Stimulated activated CD4-positive, alpha-beta T cell treated with anti-CD3 and anti-CD28 coated beads, Interleukin-12 subunit alpha, Interleukin-12 subunit beta, amount 100 ng/mL, for 4 hours (primary cell): ENCODE data around the gene CD248.
"Not testable (repeated sequence)": the region's sequence is repeated elsewhere in the genome, so short reads cannot be mapped to it uniquely, and the experiment has no call there.

ENCODE experiments used
- DNase-seq: peaks from one replicate; pipeline ENCODE4 v3.0.0-alpha.2; 2020

Gene CD248

DNA sequence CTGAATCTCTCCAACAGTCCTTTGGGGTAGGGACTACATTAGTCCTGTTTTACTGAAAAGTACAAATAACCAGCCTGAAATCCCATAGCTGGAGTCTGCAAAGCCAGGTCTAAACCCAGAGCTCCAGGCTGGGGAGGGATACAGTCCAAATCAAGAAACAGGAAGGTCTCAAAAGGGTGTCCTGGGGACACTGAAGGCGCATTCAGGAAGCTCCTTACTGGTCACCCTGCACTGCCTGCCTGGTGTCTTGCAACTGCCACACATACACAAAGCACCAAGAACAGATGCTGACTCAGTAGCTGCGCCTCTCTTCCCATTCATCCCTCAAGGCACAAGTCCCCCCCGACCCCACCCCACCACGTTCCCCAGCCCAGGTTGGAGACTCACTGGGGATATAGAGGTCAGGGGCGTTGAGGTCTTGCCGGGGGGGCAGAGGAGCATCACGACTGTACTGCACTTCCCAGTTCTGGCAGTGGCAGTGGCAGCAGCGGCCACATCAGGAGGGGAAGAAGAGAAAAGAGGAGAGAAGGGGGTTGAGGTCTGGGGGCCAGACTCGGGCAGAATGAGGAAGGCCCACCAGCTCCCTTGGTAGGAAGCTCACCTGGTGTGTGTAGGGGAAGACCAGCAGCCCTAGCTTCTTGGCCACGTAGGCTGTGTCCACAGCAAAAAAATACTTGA is 29.5 kb downstream of the CD248 start:
- DNase-seq: no peak

DNA sequence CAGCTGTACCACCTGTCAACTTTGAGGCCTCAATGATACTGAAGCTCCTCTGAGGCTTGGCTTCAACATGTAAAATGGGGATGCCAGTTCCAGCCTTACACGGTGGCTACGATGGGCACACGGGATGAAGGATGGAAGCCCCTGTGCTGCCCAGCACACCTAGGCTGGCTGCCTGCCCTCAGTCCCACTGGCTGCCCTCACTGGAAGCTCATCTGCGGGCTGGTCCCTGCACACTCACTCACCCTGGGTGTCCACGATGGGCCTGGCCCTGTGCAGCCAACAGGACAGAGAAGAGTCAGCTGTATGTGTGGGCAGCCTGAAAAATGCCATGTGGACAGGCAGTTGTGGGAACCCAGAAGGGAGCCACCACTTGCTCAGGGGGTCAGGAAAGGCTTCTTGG is 30.1 kb downstream of the CD248 start:
- no peak for DNase-seq

DNA sequence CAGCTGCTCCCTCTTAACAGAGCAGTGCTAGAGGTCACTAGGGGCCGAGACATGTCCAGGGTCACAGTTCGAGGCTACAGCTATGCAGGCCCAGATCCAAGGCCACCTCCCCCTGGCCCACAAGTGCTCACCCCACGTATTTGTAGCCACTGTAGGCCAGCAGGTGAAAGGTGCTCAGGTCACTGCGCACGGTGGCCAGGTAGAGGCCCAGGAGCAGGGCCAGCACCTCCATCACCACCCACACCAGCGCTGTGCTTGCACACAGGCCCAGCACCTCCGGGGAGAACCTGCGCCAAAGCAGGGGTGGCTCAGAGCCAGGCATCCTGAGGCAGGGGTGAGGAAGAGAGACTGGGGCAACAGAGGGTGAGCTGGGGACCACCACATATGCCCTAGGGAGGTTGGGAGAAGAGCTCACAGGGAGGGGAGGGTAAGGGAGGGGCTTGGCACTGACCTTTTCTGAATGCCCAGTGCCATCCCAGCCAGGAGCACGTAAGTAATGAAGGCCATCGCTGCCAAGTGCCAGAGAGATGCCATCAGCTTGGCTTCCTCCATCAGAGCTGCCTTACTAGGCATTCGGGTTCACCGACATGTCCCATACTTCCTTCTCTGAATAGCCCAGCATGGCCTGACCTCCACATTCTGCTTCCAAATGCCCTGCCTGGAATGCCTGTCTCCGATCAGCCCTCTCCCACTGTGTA is 31.4 kb downstream of the CD248 start:
- DNase-seq: no peak

DNA sequence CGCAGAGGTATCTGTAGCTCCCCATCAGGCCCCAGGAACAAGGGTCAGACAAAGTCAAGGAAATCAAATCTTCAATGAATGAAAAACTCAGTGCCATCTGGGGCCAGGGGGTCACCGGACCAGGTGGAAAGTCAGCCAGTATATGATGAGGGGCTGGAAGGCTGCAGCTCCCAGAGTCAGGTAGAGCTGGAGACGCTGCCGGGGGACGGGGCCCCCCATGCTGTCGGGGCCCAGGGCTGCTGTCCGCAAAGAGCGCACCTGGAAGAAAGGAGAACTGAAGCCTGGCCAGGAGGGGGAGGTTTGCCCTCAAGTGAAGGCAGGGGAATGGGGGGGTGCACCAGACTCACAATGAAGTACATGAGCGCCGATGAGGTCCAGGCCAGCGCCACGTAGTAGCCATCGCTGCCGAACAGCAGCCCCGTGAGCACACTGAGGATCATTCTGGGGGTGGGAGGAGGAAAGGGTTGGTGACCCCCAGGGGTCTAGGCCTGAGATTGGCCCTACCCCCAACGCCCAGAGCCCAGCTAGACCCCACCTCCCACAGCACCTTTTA is 32.2 kb downstream of the CD248 start:
- no peak for DNase-seq

DNA sequence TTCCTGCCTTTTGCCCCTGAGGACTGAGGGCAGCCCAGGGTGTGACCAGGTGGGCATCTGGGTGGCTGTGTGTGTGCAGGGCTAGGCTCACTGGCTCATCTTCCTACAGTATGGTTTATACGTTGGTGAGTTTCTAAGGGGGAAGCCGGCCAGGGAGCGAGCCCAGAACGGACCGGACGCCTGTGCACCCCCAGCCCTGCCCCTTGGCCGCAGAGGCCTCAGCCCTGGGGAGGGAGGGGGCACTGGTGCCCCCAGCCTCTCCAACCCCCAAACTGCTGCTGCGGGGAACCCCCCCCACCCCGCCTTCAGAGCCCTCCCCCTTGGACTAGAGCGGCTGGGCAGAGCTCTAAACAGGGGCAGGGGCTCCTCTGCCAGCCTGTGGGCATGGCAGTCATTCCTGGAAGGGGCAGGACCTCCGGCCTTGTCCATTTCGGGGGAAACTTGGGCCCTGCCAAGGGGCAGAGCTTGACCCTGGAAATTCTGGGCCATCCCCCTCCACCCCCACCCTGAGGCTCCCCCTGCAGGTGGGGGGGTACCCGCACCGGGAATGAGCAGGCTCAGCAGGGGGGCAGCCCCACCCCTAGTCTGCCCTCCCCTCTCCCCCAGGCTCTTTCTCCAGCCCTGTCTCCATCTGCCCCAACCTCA is 33.3 kb downstream of the CD248 start:
- DNase-seq: no peak

DNA sequence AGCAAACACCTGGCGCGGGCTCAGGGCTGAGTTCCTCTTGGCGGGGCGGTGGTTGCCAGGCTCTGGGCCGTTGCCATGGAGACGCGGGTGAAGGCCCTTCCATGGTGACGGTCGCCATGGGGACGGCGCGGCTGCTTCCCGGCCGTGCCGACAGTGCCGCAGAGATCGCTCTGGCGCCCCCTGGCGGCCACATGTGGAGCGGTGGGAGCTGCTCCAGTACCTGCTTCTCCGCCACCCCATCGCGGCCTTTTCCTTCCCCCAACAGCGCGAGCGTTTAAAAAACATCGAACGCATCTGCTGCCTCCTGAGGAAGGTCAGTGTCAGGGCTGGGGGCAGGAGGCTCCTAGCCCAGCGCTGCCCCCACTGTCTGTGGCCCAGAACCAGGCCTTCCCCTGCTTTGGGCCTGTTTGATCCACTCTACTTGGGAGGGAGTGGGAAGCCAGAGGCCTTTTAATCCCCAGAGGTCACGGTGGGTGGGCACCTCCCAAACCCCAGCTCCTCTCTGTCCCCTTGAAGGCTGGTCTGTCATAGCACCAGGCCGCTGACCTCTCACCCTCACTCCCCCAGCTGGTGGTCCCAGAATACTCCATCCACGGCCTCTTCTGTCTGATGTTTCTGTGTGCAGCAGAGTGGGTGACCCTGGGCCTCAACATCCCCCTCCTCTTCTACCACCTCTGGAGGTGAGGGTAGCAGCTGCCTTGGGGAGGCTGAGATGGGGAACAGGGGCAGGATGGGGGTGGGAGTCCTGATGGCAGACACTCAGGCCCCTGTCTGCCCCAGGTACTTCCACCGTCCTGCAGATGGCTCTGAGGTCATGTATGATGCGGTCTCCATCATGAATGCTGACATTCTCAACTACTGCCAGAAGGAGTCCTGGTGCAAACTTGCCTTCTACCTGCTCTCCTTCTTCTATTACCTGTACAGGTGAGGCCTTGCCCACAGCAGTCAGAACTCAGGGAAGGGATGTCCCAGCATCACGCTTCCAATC is 34.1 kb downstream of the CD248 start:
- DNase-seq: peak; percentile 98

DNA sequence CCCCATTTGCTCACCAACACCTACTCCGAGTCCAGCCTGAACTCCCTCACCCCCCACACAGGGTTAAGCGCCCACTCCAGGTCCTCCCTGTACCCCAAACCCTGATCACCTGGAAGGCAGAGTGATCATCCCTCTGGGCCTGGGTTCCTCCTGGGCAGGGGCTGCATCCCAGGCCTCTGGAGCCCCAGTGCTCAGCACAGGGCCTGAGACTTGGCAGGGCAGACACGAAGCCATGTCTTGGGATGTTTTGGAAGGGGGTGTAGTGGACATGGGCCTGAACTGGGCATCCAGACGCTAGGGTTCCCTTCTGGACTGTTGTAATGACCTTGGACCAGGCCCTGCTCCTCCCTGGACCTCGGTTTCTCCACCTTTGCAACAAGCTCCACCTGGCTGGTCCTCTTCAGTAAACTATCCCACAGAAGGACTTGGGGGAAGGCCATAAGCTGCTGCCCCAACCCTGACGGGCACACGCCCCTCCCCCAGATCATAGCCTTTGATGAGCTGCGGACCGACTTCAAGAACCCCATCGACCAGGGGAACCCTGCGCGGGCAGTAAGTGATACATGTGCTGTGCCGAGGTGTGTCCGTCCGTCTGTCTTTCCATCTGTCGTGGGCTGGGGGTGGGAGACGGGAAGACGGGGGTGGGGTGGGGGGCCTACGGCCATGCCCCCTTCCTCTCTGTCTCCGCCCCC is 34.9 kb downstream of the CD248 start:
- no peak for DNase-seq

DNA sequence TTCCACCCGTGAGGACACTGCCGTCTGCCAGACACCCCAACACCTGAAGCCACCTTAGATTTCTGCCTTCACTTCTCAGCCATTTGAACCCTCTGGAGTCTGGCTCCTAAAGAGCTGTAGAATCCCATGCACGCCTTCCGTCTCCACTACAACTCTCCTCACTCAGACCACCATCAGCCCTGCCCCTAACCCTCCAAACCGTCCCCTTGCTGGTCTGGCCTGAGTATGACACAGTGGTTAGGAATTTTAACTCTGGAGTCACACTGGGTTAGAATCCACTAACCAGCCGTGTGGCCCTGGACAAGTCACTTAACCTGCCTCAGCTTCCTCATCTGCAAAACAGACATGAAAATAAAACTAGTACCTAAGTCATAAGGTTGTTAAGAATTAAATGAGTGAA is 35.8 kb downstream of the CD248 start:
- DNase-seq: no peak

DNA sequence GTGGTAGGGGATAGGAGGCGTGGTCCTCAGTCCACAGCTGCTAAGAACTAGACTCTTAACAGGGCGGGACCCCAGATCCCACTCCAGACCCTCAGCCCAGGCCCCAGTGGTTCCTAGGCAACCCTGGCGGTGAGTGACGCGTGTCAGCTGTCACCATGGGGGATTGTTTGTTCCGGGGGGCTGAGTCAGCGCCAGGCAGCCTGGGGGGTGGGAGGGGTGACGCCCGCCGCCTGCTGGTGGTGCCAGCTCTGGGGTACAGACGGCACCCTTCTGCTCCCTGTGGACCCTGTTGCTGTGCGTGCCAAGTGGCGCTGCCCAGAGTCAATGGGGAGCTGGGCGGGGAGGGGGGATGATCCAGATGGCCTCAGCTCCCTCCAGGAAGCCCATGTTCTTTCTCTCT is 36.4 kb downstream of the CD248 start:
- no peak for DNase-seq

DNA sequence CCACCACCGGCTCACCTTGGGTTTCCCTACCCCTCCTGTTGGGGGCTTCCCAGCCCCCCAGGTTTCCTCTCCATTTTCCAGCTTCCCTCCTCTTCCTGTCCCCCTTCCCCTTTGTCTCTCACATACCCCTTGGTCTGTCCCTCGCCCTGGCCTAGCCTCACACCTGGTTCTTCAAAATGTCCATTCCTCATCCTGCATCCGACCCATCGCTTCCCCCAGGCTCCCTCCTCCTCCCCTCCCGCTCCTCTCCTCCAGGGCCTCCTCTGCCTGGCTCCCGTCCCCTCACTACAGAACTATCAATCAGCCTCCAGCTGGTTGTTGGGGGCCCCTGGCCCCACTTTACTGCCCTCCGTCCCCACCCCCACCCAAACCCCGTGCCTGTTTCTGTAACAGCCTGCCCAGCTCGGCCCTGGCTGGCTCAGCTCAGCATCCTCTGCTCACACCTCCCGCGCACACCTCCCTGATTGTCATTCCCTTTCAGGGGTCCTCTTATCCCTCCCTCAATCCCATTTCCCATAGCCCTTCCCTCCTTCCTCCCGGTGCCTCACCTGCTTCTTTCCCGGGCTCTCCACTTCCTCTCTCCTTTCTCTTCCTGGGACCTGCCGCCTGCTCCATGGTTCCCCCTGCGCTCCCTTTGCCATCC is 37.6 kb downstream of the CD248 start:
- no peak for DNase-seq

DNA sequence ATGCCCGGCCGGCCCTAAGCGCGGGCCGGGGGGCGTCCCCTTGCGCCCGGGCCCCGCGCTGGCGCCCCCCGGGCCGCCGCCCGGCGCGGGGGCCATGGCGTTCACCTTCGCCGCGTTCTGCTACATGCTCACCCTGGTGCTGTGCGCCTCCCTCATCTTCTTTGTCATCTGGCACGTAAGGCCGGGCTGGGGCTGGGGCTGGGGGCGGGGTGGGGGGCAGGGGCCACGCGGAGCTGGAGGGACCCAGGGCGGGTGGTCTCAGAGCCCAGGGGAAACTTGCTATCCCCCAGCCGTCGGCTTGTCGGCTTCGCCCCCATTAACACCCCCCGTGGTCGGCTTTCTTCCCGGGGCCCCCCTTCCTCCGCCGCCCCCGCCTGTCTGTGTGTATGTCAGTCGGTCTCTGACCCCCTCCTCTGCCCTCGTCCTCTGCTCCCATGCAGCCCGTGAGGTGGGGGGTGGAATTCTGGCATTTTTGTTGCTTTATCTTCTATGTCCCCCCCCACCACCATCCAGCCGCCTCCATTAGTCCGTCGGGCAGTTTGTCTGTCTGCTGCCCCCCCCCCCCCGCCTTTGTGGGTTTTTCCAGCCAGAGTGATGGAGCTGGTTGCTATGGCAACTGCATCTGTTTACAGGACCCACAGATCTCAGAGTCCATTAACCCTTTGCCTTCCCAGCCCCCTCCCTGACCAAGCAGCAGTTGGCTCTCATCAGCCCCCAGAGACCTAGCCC is 38.3 kb downstream of the CD248 start:
- DNase-seq: no peak

DNA sequence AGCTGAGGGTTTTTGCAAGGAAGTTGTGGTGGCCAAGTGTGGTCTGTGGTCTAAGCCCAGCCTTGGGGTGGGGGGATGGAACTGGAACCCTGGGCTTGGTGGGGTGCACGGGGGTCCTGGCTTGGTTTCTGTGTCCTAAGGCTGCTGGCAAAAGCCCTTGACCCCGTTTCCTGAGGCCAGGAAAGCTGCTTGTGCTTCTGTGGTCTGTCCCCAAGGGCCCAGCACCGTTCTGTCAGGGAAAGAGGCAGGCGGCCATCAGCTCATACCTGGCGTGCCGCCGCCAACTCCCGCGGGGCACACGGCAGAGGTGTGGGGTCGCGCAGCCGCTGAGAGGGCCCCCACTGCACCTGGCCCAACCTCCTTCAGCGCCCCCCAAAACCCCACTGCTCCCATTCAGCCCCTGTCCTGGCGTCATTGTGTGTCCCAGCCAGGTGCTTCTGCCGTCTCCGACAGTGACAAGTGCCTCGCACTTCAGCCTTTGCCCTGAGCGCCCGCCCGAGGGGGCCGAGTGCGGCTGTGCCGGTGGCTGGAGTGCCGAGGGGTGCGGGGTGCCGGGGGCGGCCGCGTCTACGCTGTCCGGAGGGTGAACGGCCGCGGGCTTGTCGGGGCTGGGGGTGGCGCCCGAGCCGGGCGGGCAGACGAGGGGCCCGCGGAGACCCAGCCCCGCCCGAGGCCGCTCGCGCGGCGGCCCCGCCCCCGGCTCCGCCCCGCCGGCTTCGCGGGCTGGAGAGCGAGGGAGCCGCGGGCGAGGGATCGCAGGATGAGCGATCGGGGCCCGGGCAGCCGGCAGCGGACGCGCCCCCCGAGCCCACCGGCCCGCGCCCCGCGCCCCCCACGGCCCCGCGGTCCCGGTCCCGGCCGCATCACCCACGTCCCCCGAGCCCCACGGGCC is 39.1 kb downstream of the CD248 start, which contains the start of gene CNIH2:
TSS of gene CNIH2 (plus strand) at position 705 of the 892 bp plus-strand sequence. CDS start 282 bp downstream, outside the sequence.
- DNase-seq: peak; percentile 55

DNA sequence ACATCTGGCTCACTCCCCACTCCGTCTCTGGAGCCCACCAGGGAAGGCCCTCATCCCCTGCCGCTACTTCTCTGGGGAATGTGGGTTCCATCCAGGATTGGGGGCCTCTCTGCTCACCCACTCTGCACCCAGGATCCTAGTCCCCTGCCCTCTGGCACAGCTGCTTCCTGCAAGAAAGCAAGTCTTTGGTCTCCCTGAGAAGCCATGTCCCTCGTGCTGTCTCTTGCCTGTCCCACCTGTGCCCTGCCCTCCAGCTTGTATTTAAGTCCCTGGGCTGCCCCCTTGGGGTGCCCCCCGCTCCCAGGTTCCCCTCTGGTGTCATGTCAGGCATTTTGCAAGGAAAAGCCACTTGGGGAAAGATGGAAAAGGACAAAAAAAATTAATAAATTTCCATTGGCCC is 39.8 kb downstream of the CD248 start:
- DNase-seq: not testable (repeated sequence)

DNA sequence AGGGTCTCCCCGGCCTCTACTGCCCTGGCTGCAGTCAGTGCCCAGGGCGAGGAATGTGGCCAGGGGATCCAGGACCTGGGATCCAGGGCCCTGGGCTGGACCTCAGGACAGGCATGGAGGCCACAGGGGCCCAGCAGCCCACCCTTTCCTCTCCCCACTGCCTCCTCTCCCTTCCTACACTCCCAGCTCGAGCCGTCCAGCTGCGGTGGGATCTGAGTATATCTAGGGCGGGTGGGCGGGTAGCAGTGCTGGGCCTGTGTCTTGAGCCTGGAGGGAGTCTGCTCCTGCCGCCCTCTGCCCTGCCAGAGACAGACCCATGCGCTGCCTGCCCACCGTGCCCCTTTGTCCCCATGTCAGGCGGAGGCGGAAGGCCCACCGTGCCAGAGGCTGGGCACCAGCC is 40.2 kb downstream of the CD248 start:
- not testable (repeated sequence) for DNase-seq

DNA sequence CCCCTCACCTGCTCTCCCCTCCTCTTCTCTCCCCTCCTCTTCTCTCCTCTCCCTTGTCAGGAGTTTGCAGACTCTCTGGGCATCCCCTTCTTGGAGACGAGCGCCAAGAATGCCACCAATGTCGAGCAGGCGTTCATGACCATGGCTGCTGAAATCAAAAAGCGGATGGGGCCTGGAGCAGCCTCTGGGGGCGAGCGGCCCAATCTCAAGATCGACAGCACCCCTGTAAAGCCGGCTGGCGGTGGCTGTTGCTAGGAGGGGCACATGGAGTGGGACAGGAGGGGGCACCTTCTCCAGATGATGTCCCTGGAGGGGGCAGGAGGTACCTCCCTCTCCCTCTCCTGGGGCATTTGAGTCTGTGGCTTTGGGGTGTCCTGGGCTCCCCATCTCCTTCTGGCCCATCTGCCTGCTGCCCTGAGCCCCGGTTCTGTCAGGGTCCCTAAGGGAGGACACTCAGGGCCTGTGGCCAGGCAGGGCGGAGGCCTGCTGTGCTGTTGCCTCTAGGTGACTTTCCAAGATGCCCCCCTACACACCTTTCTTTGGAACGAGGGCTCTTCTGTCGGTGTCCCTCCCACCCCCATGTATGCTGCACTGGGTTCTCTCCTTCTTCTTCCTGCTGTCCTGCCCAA is 40.7 kb downstream of the CD248 start:
- no peak for DNase-seq

DNA sequence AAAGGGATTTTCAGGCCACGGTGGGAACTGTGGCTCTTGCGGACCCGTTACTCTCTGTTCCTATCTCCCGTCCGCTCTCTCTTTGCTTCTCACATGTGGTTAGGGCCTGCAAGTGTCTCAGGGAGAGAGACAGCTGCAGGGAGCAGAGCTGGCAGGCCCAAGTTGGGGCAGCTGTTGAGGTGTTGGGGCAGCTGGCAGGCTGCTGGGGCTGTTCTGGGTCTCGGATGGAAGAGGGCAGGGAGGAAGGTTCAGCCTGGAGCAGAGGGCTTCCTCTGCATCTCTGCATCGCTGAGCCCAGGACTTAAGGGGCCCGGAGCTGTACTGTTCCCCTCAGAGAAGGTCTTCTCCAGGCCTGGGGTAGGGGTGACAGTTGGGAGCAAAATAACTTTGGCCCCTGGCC is 41.4 kb downstream of the CD248 start:
- no peak for DNase-seq

DNA sequence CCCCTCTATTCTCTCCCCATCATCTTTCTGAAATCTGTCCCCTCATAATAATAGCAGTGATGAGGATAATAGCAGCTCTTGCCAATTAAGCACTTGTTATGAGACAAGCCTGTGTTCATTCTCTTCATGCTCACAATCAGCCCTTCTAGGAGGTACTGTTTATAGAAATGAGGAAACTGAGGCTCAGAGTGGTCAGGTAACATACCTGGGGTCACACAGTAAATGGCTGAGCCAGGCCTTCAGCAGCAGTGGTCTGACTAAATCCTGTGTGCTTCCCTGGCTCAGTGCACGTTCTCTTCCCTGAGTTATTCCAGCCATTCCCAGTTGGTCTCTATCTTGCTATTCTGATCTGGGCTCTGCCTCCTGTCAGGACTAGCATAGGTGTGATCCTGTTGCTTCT is 42.6 kb downstream of the CD248 start:
- no peak for DNase-seq

DNA sequence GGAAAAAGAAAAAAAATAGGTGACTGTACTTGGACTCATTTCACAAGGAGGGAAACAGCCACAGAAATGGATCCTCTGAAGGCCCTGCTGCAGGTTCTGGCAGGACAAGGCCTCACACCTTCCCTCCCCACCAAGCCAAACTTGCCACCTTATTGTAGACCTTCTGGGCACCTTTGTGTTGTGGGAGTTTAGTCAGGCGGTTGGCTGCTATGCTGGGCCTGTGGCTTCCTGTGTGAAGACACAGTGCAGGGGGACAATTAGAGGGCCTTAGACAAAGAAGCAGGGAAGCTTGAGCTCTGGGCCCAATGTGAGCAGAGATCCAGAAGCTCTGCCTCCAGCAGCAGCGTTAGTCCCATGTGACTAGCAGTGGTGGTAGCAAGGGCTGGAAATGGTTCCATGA is 44.2 kb downstream of the CD248 start:
- no peak for DNase-seq

DNA sequence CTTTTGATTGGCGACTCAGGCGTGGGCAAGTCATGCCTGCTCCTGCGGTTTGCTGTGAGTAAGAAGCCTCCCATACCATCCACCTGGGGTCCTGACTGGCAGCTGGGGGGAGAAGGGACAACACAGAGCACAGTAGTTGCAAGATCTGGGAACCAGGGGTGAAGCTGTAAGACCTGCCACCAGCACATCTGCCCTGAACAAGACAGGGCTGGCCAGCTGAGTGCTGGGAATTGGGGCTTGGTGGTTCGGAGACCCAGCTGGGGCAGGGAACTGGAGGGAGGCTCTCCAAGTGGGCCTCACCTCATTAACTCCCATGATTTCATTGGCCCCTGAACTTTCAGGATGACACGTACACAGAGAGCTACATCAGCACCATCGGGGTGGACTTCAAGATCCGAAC is 45.0 kb downstream of the CD248 start:
- DNase-seq: no peak
